22Rv1 (cell line): Measurements from ENCODE around the gene FUZ.

Experiments used
- ZFX ChIP-seq: fragments of 450-650 bp; IDR thresholded peaks from 2 replicates; pipeline ENCODE4 v1.6.1; 2017; ENCODE audit warnings: antibody characterized with exemption, borderline replicate concordance
- TF ChIP-seq, protein P1 (sequence below): fragments of 450-650 bp; IDR thresholded peaks from 2 replicates; pipeline ENCODE4 v1.5.1; 2017; ENCODE audit warnings: mild to moderate bottlenecking

DNA sequence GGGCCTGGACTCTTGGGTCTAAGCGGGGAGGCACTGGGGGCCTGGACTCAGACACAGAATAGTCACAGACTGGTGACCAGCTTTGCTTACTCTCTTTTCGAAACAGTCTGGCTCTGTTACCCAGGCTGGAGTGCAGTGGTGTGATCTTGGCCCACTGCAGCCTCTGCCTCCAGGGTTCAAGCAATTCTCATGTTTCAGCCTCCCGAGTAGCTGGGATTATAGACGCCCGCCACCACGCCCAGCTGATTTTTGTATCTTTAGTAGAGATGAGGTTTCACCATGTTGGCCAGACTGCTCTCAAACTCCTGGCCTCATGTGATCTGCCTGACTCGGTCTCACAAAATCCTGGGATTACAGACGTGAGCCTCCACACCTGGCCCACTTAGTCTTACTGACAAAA lies 16.1 kb upstream of the FUZ start:
- TF ChIP-seq, protein P1, sequence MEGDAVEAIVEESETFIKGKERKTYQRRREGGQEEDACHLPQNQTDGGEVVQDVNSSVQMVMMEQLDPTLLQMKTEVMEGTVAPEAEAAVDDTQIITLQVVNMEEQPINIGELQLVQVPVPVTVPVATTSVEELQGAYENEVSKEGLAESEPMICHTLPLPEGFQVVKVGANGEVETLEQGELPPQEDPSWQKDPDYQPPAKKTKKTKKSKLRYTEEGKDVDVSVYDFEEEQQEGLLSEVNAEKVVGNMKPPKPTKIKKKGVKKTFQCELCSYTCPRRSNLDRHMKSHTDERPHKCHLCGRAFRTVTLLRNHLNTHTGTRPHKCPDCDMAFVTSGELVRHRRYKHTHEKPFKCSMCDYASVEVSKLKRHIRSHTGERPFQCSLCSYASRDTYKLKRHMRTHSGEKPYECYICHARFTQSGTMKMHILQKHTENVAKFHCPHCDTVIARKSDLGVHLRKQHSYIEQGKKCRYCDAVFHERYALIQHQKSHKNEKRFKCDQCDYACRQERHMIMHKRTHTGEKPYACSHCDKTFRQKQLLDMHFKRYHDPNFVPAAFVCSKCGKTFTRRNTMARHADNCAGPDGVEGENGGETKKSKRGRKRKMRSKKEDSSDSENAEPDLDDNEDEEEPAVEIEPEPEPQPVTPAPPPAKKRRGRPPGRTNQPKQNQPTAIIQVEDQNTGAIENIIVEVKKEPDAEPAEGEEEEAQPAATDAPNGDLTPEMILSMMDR = no peak
- TF ChIP-seq ZFX = no peak
